Progenitor cell of endocrine pancreas (in vitro differentiated cells): ENCODE measurements around the gene CCNQ. TPM values are rescaled to one million over a fixed set of nuclear protein-coding genes. Genes with fewer than 3 reads are reported as not detected.

Experiments used
- DNase-seq: peaks from one replicate; pipeline ENCODE4 v3.0.0; 2021; ENCODE audit warnings: low spot score; ENCODE audit not compliant: unreplicated experiment
- H3K27ac Mint-ChIP-seq: 2 replicates; pipeline ENCODE4 v1.8.0; 2021; ENCODE audit warnings: mild to moderate bottlenecking, moderate library complexity, mixed read lengths
- H3K27me3 Mint-ChIP-seq: 2 replicates; pipeline ENCODE4 v1.8.0; 2021; ENCODE audit warnings: mixed read lengths
- H3K36me3 Mint-ChIP-seq: 2 replicates; pipeline ENCODE4 v1.8.0; 2022; ENCODE audit warnings: mixed read lengths; ENCODE audit not compliant: insufficient read depth
- H3K4me1 Mint-ChIP-seq: 2 replicates; pipeline ENCODE4 v1.8.0; 2021; ENCODE audit warnings: low read depth, mixed read lengths
- H3K4me3 Mint-ChIP-seq: 2 replicates; pipeline ENCODE4 v1.8.0; 2021; ENCODE audit warnings: low read depth, mild to moderate bottlenecking, moderate library complexity, mixed read lengths
- H3K9me3 Mint-ChIP-seq: 2 replicates; pipeline ENCODE4 v1.8.0; 2021; ENCODE audit warnings: low read depth, mixed read lengths
- long read RNA-seq: library from polyadenylated mRNA; unstranded; transcript quantifications from one replicate; pipeline ENCODE4 v2.0.0, GENCODE V29; 2020
- total RNA-seq: library from RNA; stranded (reverse); gene quantifications from 2 replicates; pipeline ENCODE4 v1.2.1, GENCODE V29; 2021
- TF ChIP-seq, protein P1 (sequence below): fragments of 200-600 bp; sonication (generic); IDR thresholded peaks from one replicate; pipeline ENCODE4 v1.5.0; 2021; ENCODE audit warnings: antibody characterized with exemption, mild to moderate bottlenecking; ENCODE audit not compliant: unreplicated experiment

CCNQ gene
- 19.1 and 19.2 TPM in 2 replicates for total RNA-seq
- long read RNA-seq, partial matches to known transcripts = 1 of 2 reads
- long read RNA-seq, other reads (novel, unspliced or antisense) = 0 of 2 reads

DNA sequence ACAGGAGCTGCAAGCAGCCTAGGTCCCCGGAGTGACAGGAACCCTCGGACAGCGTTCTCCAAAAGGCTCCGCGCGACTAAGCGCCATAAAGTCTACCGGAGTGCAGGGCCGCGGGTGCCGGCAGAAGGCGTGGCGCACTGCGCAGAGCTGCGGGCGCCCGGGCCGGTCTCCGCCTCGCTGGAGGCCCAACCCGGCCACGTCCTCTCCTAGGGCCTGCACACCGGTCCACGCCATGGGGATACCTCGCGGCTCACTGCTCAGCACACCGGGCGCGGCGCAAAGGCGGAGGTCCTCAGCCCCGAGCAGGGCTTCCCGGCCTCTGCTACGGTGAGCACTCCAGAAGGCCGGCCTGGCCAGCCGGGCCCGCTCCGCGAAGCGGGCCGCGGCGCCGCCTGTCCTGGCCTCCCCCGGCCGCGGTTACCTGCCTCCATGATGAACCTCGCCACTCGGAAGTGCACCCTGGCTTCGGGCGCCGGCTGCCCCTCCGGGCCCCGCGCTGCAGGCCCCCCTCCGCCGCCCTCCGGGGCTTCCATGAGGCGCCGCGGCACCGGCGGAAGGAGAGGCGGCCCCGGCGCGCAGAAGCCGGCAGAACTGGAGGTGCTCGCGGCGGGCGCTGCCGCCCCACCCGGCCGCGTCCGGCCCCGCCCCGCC, at the start of gene CCNQ:
Gene CCNQ, minus strand, starts transcription at position 599 of the 651 bp plus-strand sequence. Its CDS starts 66 bp downstream, at position 533.
- Mint-ChIP-seq H3K27ac (peak within 1 kb of the TSS; percentile 73), H3K36me3 (peaks cover 9% of the 10 kb centered on the region), H3K4me3 (peak within 1 kb of the TSS; percentile 79), H3K9me3 (peaks cover 7% of the 10 kb centered on the region), H3K4me1 (peaks cover 8% of the 10 kb centered on the region), H3K27me3 (peaks cover 4% of the 10 kb centered on the region)
- TF ChIP-seq, protein P1, sequence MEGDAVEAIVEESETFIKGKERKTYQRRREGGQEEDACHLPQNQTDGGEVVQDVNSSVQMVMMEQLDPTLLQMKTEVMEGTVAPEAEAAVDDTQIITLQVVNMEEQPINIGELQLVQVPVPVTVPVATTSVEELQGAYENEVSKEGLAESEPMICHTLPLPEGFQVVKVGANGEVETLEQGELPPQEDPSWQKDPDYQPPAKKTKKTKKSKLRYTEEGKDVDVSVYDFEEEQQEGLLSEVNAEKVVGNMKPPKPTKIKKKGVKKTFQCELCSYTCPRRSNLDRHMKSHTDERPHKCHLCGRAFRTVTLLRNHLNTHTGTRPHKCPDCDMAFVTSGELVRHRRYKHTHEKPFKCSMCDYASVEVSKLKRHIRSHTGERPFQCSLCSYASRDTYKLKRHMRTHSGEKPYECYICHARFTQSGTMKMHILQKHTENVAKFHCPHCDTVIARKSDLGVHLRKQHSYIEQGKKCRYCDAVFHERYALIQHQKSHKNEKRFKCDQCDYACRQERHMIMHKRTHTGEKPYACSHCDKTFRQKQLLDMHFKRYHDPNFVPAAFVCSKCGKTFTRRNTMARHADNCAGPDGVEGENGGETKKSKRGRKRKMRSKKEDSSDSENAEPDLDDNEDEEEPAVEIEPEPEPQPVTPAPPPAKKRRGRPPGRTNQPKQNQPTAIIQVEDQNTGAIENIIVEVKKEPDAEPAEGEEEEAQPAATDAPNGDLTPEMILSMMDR = no peak
- no peak for DNase-seq

DNA sequence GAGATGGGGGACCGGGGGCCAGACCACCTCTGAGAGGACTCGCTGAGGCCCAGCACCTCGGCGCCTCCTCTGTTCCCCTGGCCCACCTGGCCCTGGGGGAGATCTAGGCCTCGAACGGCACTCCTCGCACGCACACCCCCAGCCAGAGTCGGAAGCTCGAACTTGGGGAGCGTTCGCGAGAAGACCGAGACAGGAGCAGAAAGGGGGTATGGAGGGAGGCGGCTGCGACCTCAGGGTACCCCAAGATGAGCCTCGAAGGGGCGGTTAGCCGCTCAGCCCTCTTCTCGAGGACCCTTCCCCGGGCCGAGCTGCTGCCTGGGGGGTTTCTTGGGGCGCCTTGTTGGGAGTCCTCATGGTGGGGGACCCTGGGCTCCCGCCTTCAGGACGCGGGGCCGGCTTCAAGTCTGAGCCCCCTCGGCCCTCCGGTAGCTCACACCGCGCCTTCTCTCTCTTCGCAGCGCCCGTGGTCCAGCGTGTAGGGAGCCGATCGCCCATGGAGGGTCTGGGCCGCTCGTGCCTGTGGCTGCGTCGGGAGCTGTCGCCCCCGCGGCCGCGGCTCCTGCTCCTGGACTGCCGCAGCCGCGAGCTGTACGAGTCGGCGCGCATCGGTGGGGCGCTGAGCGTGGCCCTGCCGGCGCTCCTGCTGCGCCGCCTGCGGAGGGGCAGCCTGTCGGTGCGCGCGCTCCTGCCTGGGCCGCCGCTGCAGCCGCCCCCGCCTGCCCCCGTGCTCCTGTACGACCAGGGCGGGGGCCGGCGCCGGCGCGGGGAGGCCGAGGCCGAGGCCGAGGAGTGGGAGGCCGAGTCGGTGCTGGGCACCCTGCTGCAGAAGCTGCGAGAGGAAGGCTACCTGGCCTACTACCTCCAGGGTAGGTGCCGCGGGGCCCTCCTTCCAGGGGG, 48.8 kb upstream of the CCNQ start:
- Mint-ChIP-seq H3K4me1 (peaks cover 13% of the 10 kb centered on the region), H3K9me3 (peaks cover 5% of the 10 kb centered on the region), H3K4me3 (peak overlapping the region; percentile 72), H3K36me3 (peaks cover 3% of the 10 kb centered on the region), H3K27ac (no peak overlapping the region), H3K27me3 (peaks cover 4% of the 10 kb centered on the region)
- TF ChIP-seq, protein P1 = no peak
- DNase-seq = no peak

DNA sequence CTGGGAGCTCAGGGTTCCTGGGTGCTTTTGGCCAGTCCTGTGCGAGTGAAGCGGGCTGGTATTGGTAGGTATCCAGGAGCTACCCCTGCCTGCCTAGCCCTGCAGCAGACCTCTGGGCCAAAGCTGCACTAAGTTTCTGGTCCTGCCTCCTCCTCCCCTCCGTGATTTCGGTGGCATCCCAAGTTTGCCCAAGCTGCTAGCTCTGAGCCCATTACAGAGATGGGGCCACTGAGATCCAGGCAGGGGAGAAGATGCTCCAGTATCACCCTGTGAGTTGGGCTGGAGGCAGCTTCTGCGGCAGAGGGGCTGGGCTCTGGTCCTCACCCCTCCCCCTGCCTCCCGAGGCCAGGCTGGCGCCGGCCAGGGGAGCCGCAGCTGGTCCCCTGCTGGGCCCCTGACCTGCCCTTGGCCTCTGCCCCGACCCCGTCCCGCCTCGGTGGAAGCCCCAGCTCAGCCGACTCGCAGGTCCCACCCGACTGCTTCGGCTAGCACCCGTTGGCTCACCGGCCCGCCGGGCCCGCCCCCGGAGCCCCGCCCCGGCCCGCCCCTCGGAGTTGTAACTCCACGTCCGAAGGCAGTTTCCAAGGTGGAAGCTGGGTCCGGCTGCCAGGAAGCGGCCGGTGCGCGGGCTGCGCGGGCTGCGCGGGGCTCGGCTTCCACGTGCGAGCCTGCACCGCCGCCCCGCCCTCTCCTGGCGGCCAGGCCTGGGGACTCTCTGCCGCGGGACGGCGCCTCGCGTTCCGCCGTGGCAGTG, 47.9 kb upstream of the CCNQ start, which contains the start of gene DUSP9:
Gene DUSP9, plus strand, starts transcription at position 584 of the 754 bp plus-strand sequence. CDS start 751 bp downstream, outside the sequence.
- peaks cover 14% of the 10 kb centered on the region for H3K4me1 Mint-ChIP-seq
- H3K4me3 Mint-ChIP-seq = peak within 1 kb of the TSS; percentile 72
- H3K27ac Mint-ChIP-seq = peak within 1 kb of the TSS; percentile 89
- H3K27me3 Mint-ChIP-seq = peaks cover 5% of the 10 kb centered on the region
- DNase-seq = peak; percentile 58
- H3K36me3 Mint-ChIP-seq = peaks cover 3% of the 10 kb centered on the region
- TF ChIP-seq, protein P1 = no peak
- peaks cover under 1% of the 10 kb centered on the region for H3K9me3 Mint-ChIP-seq

DNA sequence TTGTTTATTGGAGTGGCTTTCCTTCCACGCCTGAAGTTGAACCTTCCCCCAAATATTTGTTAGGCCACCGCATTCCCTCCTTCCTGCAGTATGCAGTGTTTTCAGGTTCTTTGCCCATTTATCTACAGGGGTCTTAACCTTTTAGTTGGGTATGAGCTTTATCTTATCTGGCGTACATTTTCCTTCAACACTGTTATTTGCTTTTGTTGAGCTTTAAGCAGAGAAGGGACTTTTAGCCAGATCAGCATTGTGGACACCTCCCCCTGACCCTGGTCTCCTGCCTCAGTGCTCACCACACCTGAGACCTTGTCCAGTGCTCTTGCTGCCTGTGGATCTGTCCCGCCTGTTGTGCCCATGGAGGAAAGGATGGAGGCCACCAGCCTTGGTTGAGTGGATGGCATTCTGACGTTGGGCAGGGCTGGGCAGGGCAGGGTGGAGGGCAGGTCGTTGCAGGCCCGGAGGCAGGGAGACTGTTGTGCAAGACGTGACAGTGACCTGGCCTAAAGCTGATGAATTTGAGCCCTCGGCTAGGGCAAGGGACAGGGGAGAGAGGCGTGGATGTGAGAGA, 47.1 kb upstream of the CCNQ start:
- H3K27ac Mint-ChIP-seq = peak overlapping the region; percentile 89
- no peak for DNase-seq
- H3K27me3 Mint-ChIP-seq = peaks cover 8% of the 10 kb centered on the region
- H3K4me3 Mint-ChIP-seq = peak overlapping the region; percentile 49
- no peaks in the 10 kb centered on the region for H3K9me3 Mint-ChIP-seq
- H3K4me1 Mint-ChIP-seq = peaks cover 16% of the 10 kb centered on the region
- H3K36me3 Mint-ChIP-seq = peaks cover 1% of the 10 kb centered on the region
- TF ChIP-seq, protein P1 = no peak
